ENCODE measurements around the gene IFT122. TPM values are rescaled to one million over a fixed set of nuclear protein-coding genes. Genes with fewer than 3 reads are reported as not detected.
"Not testable (repeated sequence)": the region's sequence is repeated elsewhere in the genome, so short reads cannot be mapped to it uniquely, and the experiment has no call there.

The IFT122 gene
- total RNA-seq, 4 donors from 2014 or later, result 9.5 to 47.6 (median 24.5) TPM

- Histone ChIP-seq H3K4me3 (no peak overlapping the region), H3K27ac (no peak overlapping the region)
These were observed 99.2 kb downstream of the IFT122 start for GRCh38 chr3:129539206-129539605.

GRCh38 chr3:129540776-129541516 is 100.9 kb downstream of the IFT122 start:
- no peaks in the 10 kb centered on the region for H3K27me3 ChIP-seq
- no peaks in the 10 kb centered on the region for H3K9me3 ChIP-seq
- 94% methylated on average over 11 of the region's 11 CpGs for WGBS
- H3K36me3 ChIP-seq, result no peaks in the 10 kb centered on the region
- no peaks in the 10 kb centered on the region for H3K4me1 ChIP-seq
- H3K27ac ChIP-seq, result no peak overlapping the region
- TF ChIP-seq CTCF (IDR thresholded peaks at IDR 0.05), result no peak
- no peak overlapping the region for H3K4me3 ChIP-seq
- DNase-seq (ENCODE audit: low spot score in 2 of 2), result no peak

More at GRCh38 chr3:129539206-129539605, 99.2 kb downstream of the IFT122 start:
- Histone ChIP-seq H3K27me3 (no peaks in the 10 kb centered on the region), H3K4me1 (no peaks in the 10 kb centered on the region), H3K9me3 (no peaks in the 10 kb centered on the region), H3K36me3 (no peaks in the 10 kb centered on the region)
- no peak for DNase-seq (ENCODE audit: low spot score in 2 of 2)
- TF ChIP-seq POLR2A (IDR thresholded peaks at IDR 0.05) (no peak), POLR2AphosphoS5 (IDR thresholded peaks at IDR 0.05) (no peak)
- WGBS, result 73% methylated on average over 8 of the region's 8 CpGs

DNA sequence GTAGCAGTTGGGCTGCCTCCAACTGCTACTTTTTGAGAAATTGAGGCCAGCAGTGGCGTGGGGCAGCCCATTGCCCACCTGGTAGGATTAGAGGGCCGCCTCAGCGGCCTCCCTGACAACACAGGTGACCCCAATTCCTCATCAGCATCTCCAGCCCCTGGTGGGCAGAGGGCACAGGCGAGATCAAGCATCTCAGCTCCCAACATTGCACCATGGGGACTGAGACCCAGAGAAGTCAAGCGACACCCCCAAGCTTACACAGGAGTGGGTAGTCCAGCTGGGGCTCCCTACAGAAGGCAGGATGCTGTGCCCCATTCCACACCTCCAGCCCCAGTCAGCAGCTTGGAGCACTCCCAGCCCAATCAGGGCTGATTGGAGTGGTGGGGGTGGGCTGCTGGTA is 102.7 kb downstream of the IFT122 start:
- no peaks in the 10 kb centered on the region for H3K36me3 ChIP-seq
- TF ChIP-seq EP300 (IDR thresholded peaks at IDR 0.05), result no peak
- no peak for TF ChIP-seq POLR2A (IDR thresholded peaks at IDR 0.05)
- no peak for TF ChIP-seq POLR2AphosphoS5 (IDR thresholded peaks at IDR 0.05)
- no peak for TF ChIP-seq CTCF (IDR thresholded peaks at IDR 0.05)
- H3K4me1 ChIP-seq, result no peaks in the 10 kb centered on the region
- H3K27me3 ChIP-seq, result no peaks in the 10 kb centered on the region
- WGBS, result 94% methylated on average over 3 of the region's 5 CpGs
- H3K4me3 ChIP-seq, result no peak overlapping the region
- DNase-seq (ENCODE audit: low spot score in 2 of 2), result no peak
- no peaks in the 10 kb centered on the region for H3K9me3 ChIP-seq
- no peak overlapping the region for H3K27ac ChIP-seq

- no peak within 1 kb of the TSS for H3K27ac ChIP-seq
- H3K4me3 ChIP-seq, result no peak within 1 kb of the TSS
- TF ChIP-seq EP300 (IDR thresholded peaks at IDR 0.05), result no peak
- TF ChIP-seq CTCF (IDR thresholded peaks at IDR 0.05), result no peak
- no peak for TF ChIP-seq POLR2A (IDR thresholded peaks at IDR 0.05)
- no peak for TF ChIP-seq POLR2AphosphoS5 (IDR thresholded peaks at IDR 0.05)
- no peaks in the 10 kb centered on the region for H3K36me3 ChIP-seq
- no peaks in the 10 kb centered on the region for H3K4me1 ChIP-seq
- WGBS, result 82% methylated on average over 15 of the region's 16 CpGs
- no peaks in the 10 kb centered on the region for H3K27me3 ChIP-seq
- DNase-seq (ENCODE audit: low spot score in 2 of 2), result no peak
- H3K9me3 ChIP-seq, result no peaks in the 10 kb centered on the region
These were observed 103.2 kb downstream of the IFT122 start, which contains the start of gene H1-8 for GRCh38 chr3:129543156-129543790. Gene H1-8, plus strand, starts transcription at chr3:129543175. Its CDS starts 44 bp downstream, at chr3:129543219.

DNA sequence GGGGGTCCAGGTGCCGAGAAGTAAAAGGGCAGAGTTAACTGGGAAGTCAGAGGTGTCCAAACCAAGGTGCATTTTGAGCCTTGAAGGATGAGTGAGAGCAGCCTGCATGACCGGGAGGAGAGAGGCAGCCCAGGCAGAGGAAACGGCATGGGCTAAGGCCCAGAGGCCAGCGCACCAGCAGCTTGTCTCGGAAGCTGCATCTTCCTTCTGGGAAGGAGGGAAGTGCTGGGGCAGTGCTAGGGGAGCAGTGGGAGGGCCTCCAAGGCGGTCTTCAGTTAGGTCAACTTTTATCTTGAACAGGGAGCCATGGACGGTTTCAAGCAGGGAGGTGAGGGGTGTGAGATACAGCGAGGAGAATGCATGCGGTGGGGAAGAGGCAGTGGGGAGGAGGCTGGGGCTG is 104.0 kb downstream of the IFT122 start:
- WGBS, result 84% methylated on average over 9 of the region's 9 CpGs
- no peak overlapping the region for H3K4me3 ChIP-seq
- no peak overlapping the region for H3K27ac ChIP-seq
- TF ChIP-seq EP300 (IDR thresholded peaks at IDR 0.05) (no peak), CTCF (IDR thresholded peaks at IDR 0.05) (no peak), POLR2AphosphoS5 (IDR thresholded peaks at IDR 0.05) (no peak), POLR2A (IDR thresholded peaks at IDR 0.05) (no peak)
- no peak for DNase-seq (ENCODE audit: low spot score in 2 of 2)
- no peaks in the 10 kb centered on the region for H3K4me1 ChIP-seq
- no peaks in the 10 kb centered on the region for H3K27me3 ChIP-seq
- H3K36me3 ChIP-seq, result no peaks in the 10 kb centered on the region
- no peaks in the 10 kb centered on the region for H3K9me3 ChIP-seq

GRCh38 chr3:129545951-129546350 is 105.9 kb downstream of the IFT122 start:
- H3K36me3 ChIP-seq; DNase-seq (ENCODE audit: low spot score in 2 of 2); H3K27me3 ChIP-seq; H3K4me1 ChIP-seq; H3K4me3 ChIP-seq; H3K27ac ChIP-seq; H3K9me3 ChIP-seq: not testable (repeated sequence)
- WGBS, result 97% methylated on average over 3 of the region's 3 CpGs
